Neuronal stem cell (in vitro differentiated cells): ENCODE measurements around the gene AKAP6.

Experiments used
- DNase-seq: peaks from one replicate; pipeline ENCODE4 v3.0.0-alpha.2; 2013; ENCODE audit warnings: low spot score
- H2AFZ ChIP-seq: one replicate; pipeline ENCODE4 v1.6.1; 2013; ENCODE audit warnings: mild to moderate bottlenecking, low read length, inconsistent platforms
- H2AK5ac ChIP-seq: 2 replicates; pipeline ENCODE4 v1.6.1; 2013; ENCODE audit warnings: low read depth, mild to moderate bottlenecking, inconsistent platforms, low read length, moderate library complexity, mixed read lengths
- H2BK120ac ChIP-seq: 2 replicates; pipeline ENCODE4 v1.6.1; 2013; ENCODE audit warnings: low read depth, mild to moderate bottlenecking, inconsistent platforms, low read length, moderate library complexity, mixed read lengths
- H2BK12ac ChIP-seq: one replicate; pipeline ENCODE4 v1.6.1; 2013; ENCODE audit warnings: low read length, inconsistent platforms
- H2BK15ac ChIP-seq: 2 replicates; pipeline ENCODE4 v1.6.1; 2013; ENCODE audit warnings: mild to moderate bottlenecking, low read length, inconsistent platforms, mixed read lengths
- H2BK5ac ChIP-seq: one replicate; pipeline ENCODE4 v1.6.1; 2013; ENCODE audit warnings: inconsistent platforms, mild to moderate bottlenecking, low read length, moderate library complexity
- H3K14ac ChIP-seq: one replicate; pipeline ENCODE4 v1.6.1; 2013; ENCODE audit warnings: low read length, inconsistent platforms
- H3K18ac ChIP-seq: 2 replicates; pipeline ENCODE4 v1.6.1; 2013; ENCODE audit warnings: low read length, inconsistent platforms
- H3K23ac ChIP-seq: 2 replicates; pipeline ENCODE4 v1.6.1; 2013; ENCODE audit warnings: low read depth, mild to moderate bottlenecking, mixed read lengths, low read length, inconsistent platforms; ENCODE audit not compliant: poor library complexity
- H3K27ac ChIP-seq: replicated peaks from 3 replicates; pipeline ENCODE4 v1.5.1; 2013; ENCODE audit warnings: low read length, inconsistent platforms
- H3K27me3 ChIP-seq, 3 experiments: 2 replicates each; pipeline ENCODE4 v1.6.1; 2013; ENCODE audit warnings: low read length in 3 of 3, mild to moderate bottlenecking in 2 of 3, inconsistent platforms in 1 of 3, low read depth in 1 of 3, mixed read lengths in 1 of 3, moderate library complexity in 1 of 3; ENCODE audit not compliant: control insufficient read depth in 3 of 3, insufficient read depth in 3 of 3
- H3K36me3 ChIP-seq, 2 donors: replicated peaks in 1 of 2; 2 replicates each; pipeline ENCODE4 v1.6.1; 2013; ENCODE audit warnings: low read length in 2 of 2; ENCODE audit not compliant: control insufficient read depth in 2 of 2, insufficient read depth in 2 of 2
- H3K4ac ChIP-seq: 2 replicates; pipeline ENCODE4 v1.6.1; 2013; ENCODE audit warnings: inconsistent platforms, mild to moderate bottlenecking, low read length, moderate library complexity
- H3K4me1 ChIP-seq, 2 donors: 1 replicate in 1 of 2; 2 replicates in 1 of 2; pipeline ENCODE4 v1.6.1; 2013; ENCODE audit warnings: low read length in 2 of 2, low read depth in 1 of 2; ENCODE audit not compliant: control insufficient read depth in 2 of 2, insufficient read depth in 1 of 2
- H3K4me2 ChIP-seq: one replicate; pipeline ENCODE4 v1.6.1; 2013; ENCODE audit warnings: mild to moderate bottlenecking, low read length, inconsistent platforms; ENCODE audit not compliant: insufficient read depth, poor library complexity, severe bottlenecking
- H3K4me3 ChIP-seq, 2 donors: 2 replicates each; pipeline ENCODE4 v1.5.1; 2013; ENCODE audit warnings: low read length in 2 of 2, mild to moderate bottlenecking in 2 of 2, inconsistent platforms in 1 of 2, moderate library complexity in 1 of 2
- H3K79me1 ChIP-seq: one replicate; pipeline ENCODE4 v1.6.1; 2013; ENCODE audit warnings: low read depth, mild to moderate bottlenecking, inconsistent platforms, low read length, moderate library complexity
- H3K9ac ChIP-seq: one replicate; pipeline ENCODE4 v1.6.1; 2013; ENCODE audit warnings: mild to moderate bottlenecking, low read depth, low read length, inconsistent platforms; ENCODE audit not compliant: poor library complexity
- H3K9me3 ChIP-seq, 2 donors: replicated peaks in 1 of 2; 2 replicates each; pipeline versions ENCODE3 to v1.6.1; 2013; ENCODE audit warnings: low read length in 2 of 2, mild to moderate bottlenecking in 2 of 2, inconsistent platforms in 1 of 2, low read depth in 1 of 2, mixed read lengths in 1 of 2, moderate library complexity in 1 of 2; ENCODE audit not compliant: control insufficient read depth in 2 of 2, insufficient read depth in 1 of 2
- H4K8ac ChIP-seq: one replicate; pipeline ENCODE4 v1.6.1; 2013; ENCODE audit warnings: low read depth, mild to moderate bottlenecking, inconsistent platforms, low read length, moderate library complexity
- H4K91ac ChIP-seq: one replicate; pipeline ENCODE4 v1.6.1; 2013; ENCODE audit warnings: low read length, low read depth, mild to moderate bottlenecking, inconsistent platforms; ENCODE audit not compliant: poor library complexity
- WGBS, 2 donors: extraction: QIAGEN DNeasy Blood & Tissue Kit; methylation state at CpG; one replicate each; pipeline ENCODE4 v1.1.7; 2013; ENCODE audit warnings: missing lambda C conversion rate in 2 of 2, mixed read lengths in 1 of 2; ENCODE audit not compliant: insufficient read length in 2 of 2, insufficient replicate concordance in 1 of 2; ENCODE audit errors: extremely low coverage in 2 of 2; 5-methylcytosine and 5-hydroxymethylcytosine counted together

Gene AKAP6

DNA sequence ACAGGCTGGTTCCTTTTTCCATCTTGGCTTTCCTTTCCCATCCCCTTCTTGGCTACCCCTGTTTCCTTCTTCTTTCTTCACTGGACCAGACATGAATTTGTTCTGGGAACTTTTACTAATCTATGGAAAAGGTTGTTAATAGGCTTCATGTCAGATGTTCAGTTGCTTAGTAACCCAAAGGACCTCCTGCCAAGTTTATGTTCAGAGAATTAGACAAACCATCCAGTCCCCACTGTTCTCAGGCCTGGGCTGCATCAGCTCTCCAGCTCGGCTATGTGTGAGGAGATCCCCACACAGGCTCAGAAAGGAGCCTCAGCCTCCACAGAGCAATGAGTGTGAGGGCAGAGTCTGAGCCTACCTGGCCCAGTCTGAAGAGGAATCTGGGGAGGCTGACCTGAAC, 78.0 kb downstream of the AKAP6 start:
- H2BK120ac ChIP-seq, result no peak overlapping the region
- H3K4ac ChIP-seq, result no peak overlapping the region
- no peak overlapping the region for H4K8ac ChIP-seq
- no peaks in the 10 kb centered on the region for H3K79me1 ChIP-seq
- no peaks in the 10 kb centered on the region for H3K9me3 ChIP-seq
- H2BK15ac ChIP-seq, result no peak overlapping the region
- no peak overlapping the region for H2AK5ac ChIP-seq
- H3K27me3 ChIP-seq, result peaks cover 0 to 3% (median 0%) of the 10 kb centered on the region in 3 experiments
- no peak overlapping the region for H2BK5ac ChIP-seq
- no peak overlapping the region for H3K4me2 ChIP-seq
- H3K23ac ChIP-seq, result no peak overlapping the region
- H3K4me3 ChIP-seq, result no peak overlapping the region
- no peak overlapping the region for H2BK12ac ChIP-seq
- peak overlapping the region; percentile 38 for H2AFZ ChIP-seq
- H3K36me3 ChIP-seq, result no peaks in the 10 kb centered on the region
- no peak for DNase-seq
- no peak overlapping the region for H3K9ac ChIP-seq
- H3K27ac ChIP-seq, result no peak overlapping the region
- no CpG with 5 or more reads among the region's 1 CpG for WGBS, 2 donors
- no peak overlapping the region for H4K91ac ChIP-seq
- no peak overlapping the region for H3K18ac ChIP-seq
- H3K4me1 ChIP-seq, result no peaks in the 10 kb centered on the region
- H3K14ac ChIP-seq, result no peak overlapping the region

GRCh38 chr14:32408018-32408417, 78.9 kb downstream of the AKAP6 start:
- Histone ChIP-seq H2BK120ac (no peak overlapping the region), H3K4me3 (no peak overlapping the region), H3K79me1 (no peaks in the 10 kb centered on the region), H2AK5ac (no peak overlapping the region), H3K4me1 (no peaks in the 10 kb centered on the region), H3K27ac (no peak overlapping the region), H3K4ac (no peak overlapping the region), H3K18ac (no peak overlapping the region), H3K9me3 (no peaks in the 10 kb centered on the region), H3K36me3 (no peaks in the 10 kb centered on the region), H3K14ac (no peak overlapping the region), H3K4me2 (no peak overlapping the region), H3K9ac (no peak overlapping the region), H2BK12ac (no peak overlapping the region), H2BK15ac (no peak overlapping the region), H2BK5ac (no peak overlapping the region), H4K91ac (no peak overlapping the region), H3K23ac (no peak overlapping the region), H3K27me3 (peaks cover 0 to 3% (median 0%) of the 10 kb centered on the region in 3 experiments), H4K8ac (no peak overlapping the region), H2AFZ (no peak overlapping the region)
- no CpG with 5 or more reads among the region's 3 CpGs for WGBS, 2 donors
- no peak for DNase-seq

- no peak overlapping the region for H2BK5ac ChIP-seq
- H4K91ac ChIP-seq, result no peak overlapping the region
- no peak overlapping the region for H2AFZ ChIP-seq
- no peak overlapping the region for H2BK120ac ChIP-seq
- H2AK5ac ChIP-seq, result no peak overlapping the region
- H3K18ac ChIP-seq, result no peak overlapping the region
- no peak for DNase-seq
- no peak overlapping the region for H3K4me2 ChIP-seq
- H4K8ac ChIP-seq, result no peak overlapping the region
- H3K27ac ChIP-seq, result no peak overlapping the region
- peaks cover 0 to 3% (median 0%) of the 10 kb centered on the region in 3 experiments for H3K27me3 ChIP-seq
- no peaks in the 10 kb centered on the region for H3K4me1 ChIP-seq
- H2BK15ac ChIP-seq, result no peak overlapping the region
- H3K9ac ChIP-seq, result no peak overlapping the region
- no peaks in the 10 kb centered on the region for H3K9me3 ChIP-seq
- H3K4me3 ChIP-seq, result no peak overlapping the region
- no CpG with 5 or more reads among the region's 1 CpG for WGBS, 2 donors
- H3K14ac ChIP-seq, result no peak overlapping the region
- no peaks in the 10 kb centered on the region for H3K79me1 ChIP-seq
- no peak overlapping the region for H3K23ac ChIP-seq
- no peaks in the 10 kb centered on the region for H3K36me3 ChIP-seq
- H3K4ac ChIP-seq, result no peak overlapping the region
- no peak overlapping the region for H2BK12ac ChIP-seq
These were observed 83.0 kb downstream of the AKAP6 start for GRCh38 chr14:32412103-32412502.

DNA sequence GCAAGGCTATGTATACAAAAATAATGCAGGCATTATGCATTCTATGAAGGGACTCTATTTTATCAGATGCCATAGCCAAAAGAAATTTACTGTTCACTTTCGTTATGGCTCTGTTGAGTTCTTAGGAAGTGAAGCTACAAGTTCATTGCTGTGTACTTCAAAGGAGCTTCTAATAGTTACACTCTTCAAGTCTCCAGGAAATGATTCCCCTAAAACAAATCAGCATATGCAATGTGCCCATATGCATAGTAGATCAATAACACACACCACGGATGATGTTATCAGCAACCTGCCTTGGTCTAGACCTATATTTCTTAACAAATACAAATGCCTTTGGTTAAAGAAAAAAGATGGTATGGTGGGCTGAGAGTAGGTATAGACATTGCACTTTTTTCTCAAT, 83.4 kb downstream of the AKAP6 start:
- Histone ChIP-seq H3K14ac (no peak overlapping the region), H3K4me2 (no peak overlapping the region), H2BK15ac (no peak overlapping the region), H2BK5ac (no peak overlapping the region), H4K8ac (no peak overlapping the region), H3K9ac (no peak overlapping the region), H2AK5ac (no peak overlapping the region), H3K4ac (no peak overlapping the region), H3K36me3 (no peaks in the 10 kb centered on the region), H3K4me3 (no peak overlapping the region), H2AFZ (no peak overlapping the region), H3K27ac (no peak overlapping the region), H2BK120ac (no peak overlapping the region), H3K9me3 (no peaks in the 10 kb centered on the region), H4K91ac (no peak overlapping the region), H3K4me1 (no peaks in the 10 kb centered on the region), H3K27me3 (peaks cover 0 to 3% (median 0%) of the 10 kb centered on the region in 3 experiments), H3K23ac (no peak overlapping the region), H3K18ac (no peak overlapping the region), H3K79me1 (no peaks in the 10 kb centered on the region), H2BK12ac (no peak overlapping the region)
- WGBS, 2 donors, result no CpG with 5 or more reads among the region's 2 CpGs
- no peak for DNase-seq
